SK-N-SH (cell line): ENCODE measurements around the gene CORO6. TPM values are rescaled to one million over a fixed set of nuclear protein-coding genes. Genes with fewer than 3 reads are reported as not detected.

Source experiments
- CTCF ChIA-PET: fragments of 300-600, 350-600 bp; formaldehyde crosslinking; extraction: SDS; loops from one replicate; lab custom pipeline; 2021; lab: Yijun Ruan, JAX
- POLR2A ChIA-PET: fragments of 350-600 bp; sonication (Branson Sonifier 250); formaldehyde crosslinking; extraction: SDS; loops from one replicate; lab custom pipeline; 2020; ENCODE audit warnings: antibody characterized with exemption, inconsistent platforms; lab: Yijun Ruan, JAX
- DNase-seq: peaks from one replicate; pipeline ENCODE4 v3.0.0; 2012
- H2AFZ ChIP-seq: fragments of 200-600 bp; sonication (generic); 2 replicates; pipeline ENCODE4 v1.8.1; 2016; ENCODE audit warnings: antibody characterized with exemption, mild to moderate bottlenecking, low read depth
- H3F3A ChIP-seq: fragments of 200-600 bp; sonication (generic); replicated peaks from 2 replicates; pipeline ENCODE3; 2016; ENCODE audit warnings: antibody characterized with exemption, mild to moderate bottlenecking; ENCODE audit not compliant: insufficient read depth
- H3K27ac ChIP-seq, 2 experiments: fragments of 200-500 bp in 1 of 2; fragments of 200-600 bp in 1 of 2; sonication (Bioruptor generic) in 1 of 2; sonication (generic), shearing (Covaris generic) in 1 of 2; 2 replicates each; pipeline versions ENCODE4 v1.5.1 to v1.6.1; 2014 to 2016; ENCODE audit warnings: low read depth in 2 of 2, inconsistent platforms in 1 of 2, low read length in 1 of 2, mild to moderate bottlenecking in 1 of 2, mixed read lengths in 1 of 2
- H3K27me3 ChIP-seq: fragments of 200-600 bp; sonication (generic), shearing (Covaris generic); 2 replicates; pipeline ENCODE4 v1.6.1; 2016; ENCODE audit warnings: mixed run types; ENCODE audit not compliant: insufficient read depth
- H3K36me3 ChIP-seq, 2 experiments: fragments of 200-500 bp in 1 of 2; fragments of 200-600 bp in 1 of 2; sonication (Bioruptor generic) in 1 of 2; sonication (generic) in 1 of 2; replicated peaks in 1 of 2; 2 replicates each; pipeline versions ENCODE3 to v1.5.1; 2014 to 2016; ENCODE audit warnings: low read length in 1 of 2, mild to moderate bottlenecking in 1 of 2; ENCODE audit not compliant: insufficient read depth in 2 of 2, control insufficient read depth in 1 of 2
- H3K4me1 ChIP-seq, 2 experiments: fragments of 200-500 bp in 1 of 2; fragments of 200-600 bp in 1 of 2; sonication (Bioruptor generic) in 1 of 2; sonication (generic), shearing (Covaris generic) in 1 of 2; 2 replicates each; pipeline versions ENCODE4 v1.5.1 to v1.6.1; 2014 to 2016; ENCODE audit warnings: low read depth in 1 of 2, low read length in 1 of 2, mixed run types in 1 of 2; ENCODE audit not compliant: insufficient read depth in 2 of 2, control insufficient read depth in 1 of 2
- H3K4me2 ChIP-seq: fragments of 200-600 bp; sonication (generic), shearing (Covaris generic); 2 replicates; pipeline ENCODE4 v1.6.1; 2017; ENCODE audit warnings: mixed run types
- H3K4me3 ChIP-seq, 2 experiments: fragments of 200-500 bp in 1 of 2; fragments of 200-600 bp in 1 of 2; sonication (Bioruptor generic) in 1 of 2; sonication (generic), shearing (Covaris generic) in 1 of 2; 2 replicates each; pipeline versions ENCODE4 v1.5.1 to v1.8.1; 2014 to 2016; ENCODE audit warnings: low read depth in 2 of 2, inconsistent platforms in 1 of 2, low read length in 1 of 2, mild to moderate bottlenecking in 1 of 2, mixed read lengths in 1 of 2, moderate library complexity in 1 of 2
- H3K79me2 ChIP-seq: fragments of 200-600 bp; sonication (generic); 2 replicates; pipeline ENCODE4 v1.8.1; 2017; ENCODE audit warnings: mild to moderate bottlenecking; ENCODE audit not compliant: insufficient read depth
- H3K9ac ChIP-seq: fragments of 200-600 bp; sonication (generic); 2 replicates; pipeline ENCODE4 v1.6.1; 2017; ENCODE audit warnings: mixed run types
- H3K9me2 ChIP-seq: fragments of 200-600 bp; sonication (generic); 2 replicates; pipeline ENCODE4 v1.6.1; 2017; ENCODE audit warnings: mixed run types
- H3K9me3 ChIP-seq: fragments of 200-600 bp; sonication (generic); 2 replicates; pipeline ENCODE4 v1.6.1; 2017; ENCODE audit warnings: mixed run types, mild to moderate bottlenecking, moderate library complexity
- H4K20me1 ChIP-seq: fragments of 200-600 bp; sonication (generic); 2 replicates; pipeline ENCODE4 v1.6.1; 2017; ENCODE audit warnings: mild to moderate bottlenecking, mixed run types; ENCODE audit not compliant: insufficient read depth
- ELF1 ChIP-seq: IDR thresholded peaks from 2 replicates; pipeline ENCODE4 v1.4.0; 2012
- EP300 ChIP-seq, 2 experiments: IDR thresholded peaks; 2 replicates each; pipeline versions ENCODE4 v1.4.0 to v1.6.1; 2012; ENCODE audit warnings: borderline replicate concordance in 1 of 2, low read depth in 1 of 2, low read length in 1 of 2
- FOXJ3 ChIP-seq: sonication (generic); formaldehyde crosslinking; IDR thresholded peaks from 2 replicates; pipeline ENCODE4 v1.5.1; 2020; ENCODE audit warnings: mild to moderate bottlenecking, missing genetic modification reagents
- FOXM1 ChIP-seq: IDR thresholded peaks from 2 replicates; pipeline ENCODE4 v1.4.0; 2012; ENCODE audit warnings: low read depth, mild to moderate bottlenecking
- GABPA ChIP-seq: IDR thresholded peaks from 2 replicates; pipeline ENCODE4 v1.4.0; 2012; ENCODE audit warnings: low read depth, mild to moderate bottlenecking
- MEF2A ChIP-seq: IDR thresholded peaks from 2 replicates; pipeline ENCODE4 v1.4.0; 2012; ENCODE audit warnings: low read depth, borderline replicate concordance
- PBX3 ChIP-seq: IDR thresholded peaks from 2 replicates; pipeline ENCODE4; 2012
- POLR2AphosphoS5 ChIP-seq: IDR thresholded peaks from 2 replicates; pipeline ENCODE4 v1.6.1; 2012; ENCODE audit warnings: low read depth, low read length
- RAD21 ChIP-seq: IDR thresholded peaks from 2 replicates; pipeline ENCODE4 v1.6.1; 2012; ENCODE audit warnings: mild to moderate bottlenecking, low read length
- RCOR1 ChIP-seq: fragments of 150-350 bp; IDR thresholded peaks from 2 replicates; pipeline ENCODE4 v1.6.1; 2017; ENCODE audit warnings: antibody characterized with exemption, low read length
- SIN3A ChIP-seq: IDR thresholded peaks from 2 replicates; pipeline ENCODE4 v1.6.1; 2012; ENCODE audit warnings: low read depth, mild to moderate bottlenecking, low read length, moderate library complexity, borderline replicate concordance
- SMC3 ChIP-seq: IDR thresholded peaks from 2 replicates; pipeline ENCODE4 v1.6.1; 2012; ENCODE audit warnings: low read depth, low read length, improper control_type of control experiment
- TAF1 ChIP-seq: IDR thresholded peaks from 2 replicates; pipeline ENCODE4 v1.6.1; 2012; ENCODE audit warnings: low read depth, mild to moderate bottlenecking, low read length, moderate library complexity, borderline replicate concordance
- TCF12 ChIP-seq: IDR thresholded peaks from 2 replicates; pipeline ENCODE4 v1.4.0; 2012
- TEAD4 ChIP-seq: IDR thresholded peaks from 2 replicates; pipeline ENCODE4 v1.4.0; 2012; ENCODE audit warnings: mild to moderate bottlenecking, borderline replicate concordance; ENCODE audit not compliant: insufficient read depth
- WGBS: methylation state at CpG from one replicate; pipeline ENCODE4 v1.1.6; 2017; ENCODE audit warnings: low lambda C conversion rate; 5-methylcytosine and 5-hydroxymethylcytosine counted together
- polyA plus RNA-seq, 3 experiments: library from polyadenylated mRNA; depleted of rRNA; stranded (reverse); fragments of >200 nt; gene quantifications; 2 replicates each; pipeline ENCODE4 v1.2.3, GENCODE V29; 2012
- TF ChIP-seq, protein P1 (sequence below): fragments of 150-350 bp; IDR thresholded peaks from 2 replicates; pipeline ENCODE4 v1.6.1; 2017; ENCODE audit warnings: antibody characterized with exemption, low read length, low read depth, borderline replicate concordance
- TF ChIP-seq, protein P2 (sequence below): IDR thresholded peaks from 2 replicates; pipeline ENCODE4 v1.4.0; 2012; ENCODE audit warnings: low read depth, borderline replicate concordance
- TF ChIP-seq, protein P3 (sequence below): IDR thresholded peaks from 2 replicates; pipeline ENCODE4 v1.4.0; 2012; ENCODE audit warnings: low read depth
- TF ChIP-seq, protein P4 (sequence below): fragments of 200-600 bp; sonication (generic); IDR thresholded peaks from 2 replicates; pipeline ENCODE4 v1.6.1; 2017; ENCODE audit warnings: antibody characterized with exemption, mild to moderate bottlenecking, moderate library complexity

CORO6 gene
- polyA plus RNA-seq, 1 of the 3 experiments (the other 2 are of a cell fraction) = 18.4 TPM

GRCh38 chr17:29603109-29603674 lies 19.5 kb downstream of the CORO6 start:
- H3K27me3 ChIP-seq = no peaks in the 10 kb centered on the region
- H3K79me2 ChIP-seq = peaks cover 30% of the 10 kb centered on the region; the same call in 1 of the 2 replicates
- CTCF ChIA-PET = interaction anchor here (1.1 kb wide), 1 partner anchor 18 kb away, joined by 6 read pairs; no protein-coding TSS in a partner anchor
- H3F3A ChIP-seq = no peaks in the 10 kb centered on the region
- POLR2A ChIA-PET = no interaction called here
- H3K9me2 ChIP-seq = no peaks in the 10 kb centered on the region
- no peaks in the 10 kb centered on the region; the same call in 1 of the 2 replicates for H4K20me1 ChIP-seq
- H3K4me1 ChIP-seq = peaks cover 0 to 5% of the 10 kb centered on the region in 2 experiments; a peak in 1 of 4 replicates
- TF ChIP-seq FOXJ3 (CRISPR knock-in tag) (no peak), TCF12 (no peak), SMC3 (no peak), GABPA (no peak), TAF1 (no peak), RCOR1 (no peak), PBX3 (no peak), RAD21 (no peak), TEAD4 (no peak), SIN3A (no peak), FOXM1 (no peak), ELF1 (no peak), POLR2AphosphoS5 (no peak), EP300 (IDR thresholded peaks at IDR 0.05; ENCODE audit: borderline replicate concordance in 1 of 2, low read depth in 1 of 2, low read length in 1 of 2) (no peak), MEF2A (no peak)
- TF ChIP-seq, protein P1, sequence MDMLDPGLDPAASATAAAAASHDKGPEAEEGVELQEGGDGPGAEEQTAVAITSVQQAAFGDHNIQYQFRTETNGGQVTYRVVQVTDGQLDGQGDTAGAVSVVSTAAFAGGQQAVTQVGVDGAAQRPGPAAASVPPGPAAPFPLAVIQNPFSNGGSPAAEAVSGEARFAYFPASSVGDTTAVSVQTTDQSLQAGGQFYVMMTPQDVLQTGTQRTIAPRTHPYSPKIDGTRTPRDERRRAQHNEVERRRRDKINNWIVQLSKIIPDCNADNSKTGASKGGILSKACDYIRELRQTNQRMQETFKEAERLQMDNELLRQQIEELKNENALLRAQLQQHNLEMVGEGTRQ = no peak
- TF ChIP-seq, protein P2, sequence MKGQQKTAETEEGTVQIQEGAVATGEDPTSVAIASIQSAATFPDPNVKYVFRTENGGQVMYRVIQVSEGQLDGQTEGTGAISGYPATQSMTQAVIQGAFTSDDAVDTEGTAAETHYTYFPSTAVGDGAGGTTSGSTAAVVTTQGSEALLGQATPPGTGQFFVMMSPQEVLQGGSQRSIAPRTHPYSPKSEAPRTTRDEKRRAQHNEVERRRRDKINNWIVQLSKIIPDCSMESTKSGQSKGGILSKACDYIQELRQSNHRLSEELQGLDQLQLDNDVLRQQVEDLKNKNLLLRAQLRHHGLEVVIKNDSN = no peak
- TF ChIP-seq, protein P3, sequence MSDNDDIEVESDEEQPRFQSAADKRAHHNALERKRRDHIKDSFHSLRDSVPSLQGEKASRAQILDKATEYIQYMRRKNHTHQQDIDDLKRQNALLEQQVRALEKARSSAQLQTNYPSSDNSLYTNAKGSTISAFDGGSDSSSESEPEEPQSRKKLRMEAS = no peak
- TF ChIP-seq, protein P4, sequence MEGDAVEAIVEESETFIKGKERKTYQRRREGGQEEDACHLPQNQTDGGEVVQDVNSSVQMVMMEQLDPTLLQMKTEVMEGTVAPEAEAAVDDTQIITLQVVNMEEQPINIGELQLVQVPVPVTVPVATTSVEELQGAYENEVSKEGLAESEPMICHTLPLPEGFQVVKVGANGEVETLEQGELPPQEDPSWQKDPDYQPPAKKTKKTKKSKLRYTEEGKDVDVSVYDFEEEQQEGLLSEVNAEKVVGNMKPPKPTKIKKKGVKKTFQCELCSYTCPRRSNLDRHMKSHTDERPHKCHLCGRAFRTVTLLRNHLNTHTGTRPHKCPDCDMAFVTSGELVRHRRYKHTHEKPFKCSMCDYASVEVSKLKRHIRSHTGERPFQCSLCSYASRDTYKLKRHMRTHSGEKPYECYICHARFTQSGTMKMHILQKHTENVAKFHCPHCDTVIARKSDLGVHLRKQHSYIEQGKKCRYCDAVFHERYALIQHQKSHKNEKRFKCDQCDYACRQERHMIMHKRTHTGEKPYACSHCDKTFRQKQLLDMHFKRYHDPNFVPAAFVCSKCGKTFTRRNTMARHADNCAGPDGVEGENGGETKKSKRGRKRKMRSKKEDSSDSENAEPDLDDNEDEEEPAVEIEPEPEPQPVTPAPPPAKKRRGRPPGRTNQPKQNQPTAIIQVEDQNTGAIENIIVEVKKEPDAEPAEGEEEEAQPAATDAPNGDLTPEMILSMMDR = no peak
- H3K9me3 ChIP-seq = no peaks in the 10 kb centered on the region
- H3K4me2 ChIP-seq = no peak overlapping the region
- no peak overlapping the region for H2AFZ ChIP-seq
- H3K27ac ChIP-seq = no peak overlapping the region
- H3K36me3 ChIP-seq = peaks cover 0 to under 1% of the 10 kb centered on the region in 2 experiments
- DNase-seq = no peak
- 96% methylated on average over 6 of the region's 6 CpGs for WGBS
- H3K9ac ChIP-seq = no peak overlapping the region
- no peak overlapping the region for H3K4me3 ChIP-seq
